H1 (cell line): Measurements from ENCODE around the gene GJD4. TPM values are rescaled to one million over a fixed set of nuclear protein-coding genes. Genes with fewer than 3 reads are reported as not detected.

Experiments used
- CTCF ChIA-PET: fragments of 300-600 bp; sonication (Branson Sonifier 250); formaldehyde crosslinking; loops from one replicate; lab custom pipeline; 2021; ENCODE audit not compliant: partially characterized antibody; lab: Charles Lee
- POLR2A ChIA-PET: fragments of 300-600 bp; sonication (Branson Sonifier 250); formaldehyde crosslinking; loops from one replicate; lab custom pipeline; 2021; ENCODE audit warnings: inconsistent platforms; ENCODE audit not compliant: partially characterized antibody; lab: Charles Lee
- DNase-seq, 2 experiments: peaks; one replicate each; pipeline versions ENCODE4 v3.0.0 to v3.0.0-alpha.2; 2010 to 2022; ENCODE audit warnings: low spot score in 2 of 2, low read depth in 1 of 2, mixed read lengths in 1 of 2
- FAIRE-seq: peaks from 2 replicates; lab custom pipeline; 2011; peaks lifted over from hg19 to GRCh38; lab: Jason Lieb, UNC
- H2AFZ ChIP-seq: 2 replicates; pipeline ENCODE4 v1.8.1; 2012; ENCODE audit warnings: low read length, inconsistent platforms
- H2AK5ac ChIP-seq: 2 replicates; pipeline ENCODE4 v1.6.1; 2013; ENCODE audit warnings: low read depth, low read length
- H2BK120ac ChIP-seq: replicated peaks from 2 replicates; pipeline ENCODE3; 2013; ENCODE audit warnings: low read depth, low read length, inconsistent platforms
- H2BK12ac ChIP-seq: 2 replicates; pipeline ENCODE4 v1.6.1; 2013; ENCODE audit warnings: low read depth, low read length
- H2BK15ac ChIP-seq: 2 replicates; pipeline ENCODE4 v1.6.1; 2013; ENCODE audit warnings: low read length
- H2BK20ac ChIP-seq: 2 replicates; pipeline ENCODE4 v1.6.1; 2013; ENCODE audit warnings: low read length
- H2BK5ac ChIP-seq: 2 replicates; pipeline ENCODE4 v1.6.1; 2013; ENCODE audit warnings: low read depth, low read length
- H3K14ac ChIP-seq: 2 replicates; pipeline ENCODE4 v1.6.1; 2013; ENCODE audit warnings: inconsistent platforms; ENCODE audit not compliant: insufficient read length
- H3K18ac ChIP-seq: 2 replicates; pipeline ENCODE4 v1.6.1; 2013; ENCODE audit warnings: low read length; ENCODE audit errors: extremely low read depth
- H3K23ac ChIP-seq: 2 replicates; pipeline ENCODE4 v1.6.1; 2013; ENCODE audit warnings: inconsistent platforms; ENCODE audit not compliant: insufficient read length
- H3K23me2 ChIP-seq: 2 replicates; pipeline ENCODE4 v1.6.1; 2013; ENCODE audit warnings: low read depth, low read length
- H3K27ac ChIP-seq: 2 replicates; pipeline ENCODE4 v1.6.1; 2011; ENCODE audit warnings: low read depth, low read length, inconsistent platforms
- H3K27me3 ChIP-seq, 4 experiments: replicated peaks in 1 of 4; 1 replicate in 1 of 4; 2 replicates in 3 of 4; pipeline versions ENCODE4 v1.6.1 to v1.8.1; 2011 to 2013; ENCODE audit warnings: low read length in 3 of 4, mild to moderate bottlenecking in 3 of 4, inconsistent platforms in 2 of 4, mixed read lengths in 2 of 4, moderate library complexity in 1 of 4; ENCODE audit not compliant: control insufficient read depth in 3 of 4, insufficient read depth in 3 of 4; ENCODE audit errors: extremely low read depth in 1 of 4
- H3K36me3 ChIP-seq, 4 experiments: 2 replicates each; pipeline versions ENCODE4 v1.6.1 to v1.8.1; 2011 to 2013; ENCODE audit warnings: mild to moderate bottlenecking in 4 of 4, low read length in 3 of 4, moderate library complexity in 2 of 4, control low read depth in 1 of 4, inconsistent platforms in 1 of 4; ENCODE audit not compliant: insufficient read depth in 4 of 4, control insufficient read depth in 2 of 4
- H3K4ac ChIP-seq: replicated peaks from 2 replicates; pipeline ENCODE3; 2013; ENCODE audit warnings: low read length, low read depth, mixed read lengths, inconsistent platforms; ENCODE audit not compliant: insufficient read length
- H3K4me1 ChIP-seq, 4 experiments: replicated peaks in 1 of 4; 1 replicate in 1 of 4; 2 replicates in 3 of 4; pipeline versions ENCODE4 v1.6.1 to v1.8.1; 2011 to 2013; ENCODE audit warnings: low read length in 3 of 4, inconsistent platforms in 2 of 4, mixed read lengths in 1 of 4; ENCODE audit not compliant: insufficient read depth in 4 of 4, control insufficient read depth in 3 of 4
- H3K4me2 ChIP-seq, 2 experiments: 2 replicates each; pipeline versions ENCODE4 v1.6.1 to v1.8.1; 2011 to 2013; ENCODE audit warnings: low read depth in 2 of 2, low read length in 2 of 2, control low read depth in 1 of 2, inconsistent platforms in 1 of 2, mild to moderate bottlenecking in 1 of 2; ENCODE audit not compliant: insufficient read depth in 1 of 2
- H3K4me3 ChIP-seq, 4 experiments: fragments of 200-600, 300-600 bp in 1 of 4; sonication (generic), shearing (Covaris generic), sonication (Bioruptor Twin) in 1 of 4; 2 replicates each; pipeline versions ENCODE4 v1.5.1 to v1.8.1; 2011 to 2016; ENCODE audit warnings: low read length in 4 of 4, low read depth in 3 of 4, control low read depth in 2 of 4, inconsistent platforms in 2 of 4, mild to moderate bottlenecking in 2 of 4, mixed read lengths in 1 of 4, moderate library complexity in 1 of 4; ENCODE audit not compliant: insufficient read depth in 2 of 4; ENCODE audit errors: extremely low read depth in 1 of 4
- H3K56ac ChIP-seq: replicated peaks from 2 replicates; pipeline ENCODE3; 2013; ENCODE audit warnings: low read depth, mild to moderate bottlenecking, mixed read lengths, low read length, inconsistent platforms; ENCODE audit not compliant: insufficient read length
- H3K79me1 ChIP-seq: 2 replicates; pipeline ENCODE4 v1.6.1; 2013; ENCODE audit warnings: low read depth, low read length, control low read depth
- H3K79me2 ChIP-seq, 2 experiments: 2 replicates each; pipeline versions ENCODE4 v1.6.1 to v1.8.1; 2012 to 2013; ENCODE audit warnings: low read length in 2 of 2, mild to moderate bottlenecking in 2 of 2, inconsistent platforms in 1 of 2; ENCODE audit not compliant: insufficient read depth in 2 of 2, control insufficient read depth in 1 of 2
- H3K9ac ChIP-seq, 4 experiments: replicated peaks in 1 of 4; 1 replicate in 1 of 4; 2 replicates in 3 of 4; pipeline versions ENCODE4 v1.6.1 to v1.8.1; 2011 to 2013; ENCODE audit warnings: low read depth in 3 of 4, low read length in 3 of 4, control low read depth in 2 of 4, mild to moderate bottlenecking in 2 of 4, moderate library complexity in 2 of 4, inconsistent platforms in 1 of 4; ENCODE audit errors: extremely low read depth in 1 of 4
- H3K9me3 ChIP-seq, 2 experiments: 2 replicates each; pipeline versions ENCODE4 v1.6.1 to v1.8.1; 2012 to 2013; ENCODE audit warnings: mild to moderate bottlenecking in 2 of 2, moderate library complexity in 2 of 2, control low read depth in 1 of 2, inconsistent platforms in 1 of 2, low read depth in 1 of 2, low read length in 1 of 2, mixed read lengths in 1 of 2; ENCODE audit not compliant: insufficient read depth in 2 of 2
- H4K20me1 ChIP-seq, 2 experiments: replicated peaks in 1 of 2; 2 replicates each; pipeline versions ENCODE3 to v1.8.1; 2011 to 2013; ENCODE audit warnings: inconsistent platforms in 2 of 2, low read length in 2 of 2, mild to moderate bottlenecking in 1 of 2; ENCODE audit not compliant: insufficient read depth in 2 of 2, control insufficient read depth in 1 of 2
- H4K5ac ChIP-seq: 2 replicates; pipeline ENCODE4 v1.6.1; 2013; ENCODE audit warnings: low read length, low read depth, mixed read lengths, inconsistent platforms; ENCODE audit not compliant: insufficient read length
- H4K8ac ChIP-seq: 2 replicates; pipeline ENCODE4 v1.8.0; 2013; ENCODE audit warnings: mild to moderate bottlenecking, moderate library complexity, low read length, inconsistent platforms; ENCODE audit not compliant: insufficient read depth; ENCODE audit errors: extremely low read depth
- H4K91ac ChIP-seq: replicated peaks from 2 replicates; pipeline ENCODE3; 2013; ENCODE audit warnings: low read length, mixed read lengths, inconsistent platforms; ENCODE audit not compliant: insufficient read length
- ASH2L ChIP-seq: fragments of 200-600, 300-600 bp; sonication (generic); IDR thresholded peaks from one replicate; pipeline ENCODE4 v1.7.1; 2017; ENCODE audit warnings: low read length
- ATF2 ChIP-seq: IDR thresholded peaks from 2 replicates; pipeline ENCODE4 v1.6.1; 2012; ENCODE audit warnings: low read length, inconsistent platforms
- BRCA1 ChIP-seq: IDR thresholded peaks from 2 replicates; pipeline ENCODE4 v1.6.1; 2012; ENCODE audit warnings: low read depth, low read length, improper control_type of control experiment
- CBX5 ChIP-seq: fragments of 300-800, 300-1000 bp; sonication (generic); IDR thresholded peaks from 2 replicates; pipeline ENCODE4 v1.7.1; 2016; ENCODE audit warnings: antibody characterized with exemption, low read length, low read depth
- EGR1 ChIP-seq: IDR thresholded peaks from 2 replicates; pipeline ENCODE4 v1.6.1; 2011; ENCODE audit warnings: low read depth, low read length, borderline replicate concordance
- MAFK ChIP-seq: IDR thresholded peaks from 2 replicates; pipeline ENCODE4 v1.6.1; 2012; ENCODE audit warnings: low read depth, mild to moderate bottlenecking, improper control_type of control experiment, low read length
- POLR2A ChIP-seq, 2 experiments: IDR thresholded peaks; 1 replicate in 1 of 2; 2 replicates in 1 of 2; pipeline ENCODE4 v1.6.1; 2011; ENCODE audit warnings: low read depth in 2 of 2, low read length in 2 of 2, mild to moderate bottlenecking in 2 of 2; ENCODE audit errors: control extremely low read depth in 1 of 2
- RXRA ChIP-seq: IDR thresholded peaks from 2 replicates; pipeline ENCODE4 v1.6.1; 2011; ENCODE audit warnings: low read depth, mild to moderate bottlenecking, low read length, moderate library complexity; ENCODE audit not compliant: insufficient read depth
- SAP30 ChIP-seq: fragments of 300-600 bp; sonication (generic); IDR thresholded peaks from 2 replicates; pipeline ENCODE4 v1.7.1; 2012; ENCODE audit warnings: low read length, moderate library complexity, mild to moderate bottlenecking, inconsistent platforms; ENCODE audit not compliant: insufficient read depth, insufficient replicate concordance
- SIRT6 ChIP-seq: IDR thresholded peaks from one replicate; pipeline ENCODE4 v1.7.1; 2012; ENCODE audit warnings: low read length, inconsistent platforms
- SP2 ChIP-seq: IDR thresholded peaks from 2 replicates; pipeline ENCODE4 v1.6.1; 2012; ENCODE audit warnings: mild to moderate bottlenecking, low read length, inconsistent platforms
- USF2 ChIP-seq: IDR thresholded peaks from 2 replicates; pipeline ENCODE4 v1.6.1; 2011; ENCODE audit warnings: low read length, improper control_type of control experiment
- YY1 ChIP-seq: IDR thresholded peaks from 2 replicates; pipeline ENCODE4 v1.6.1; 2011; ENCODE audit warnings: low read depth, mild to moderate bottlenecking, low read length
- WGBS, 2 experiments: shearing (Covaris generic) in 1 of 2; methylation state at CpG; one replicate each; pipeline versions ENCODE4 v1.1.6 to v1.1.7; 2013 to 2015; ENCODE audit warnings: low lambda C conversion rate in 2 of 2, mixed read lengths in 2 of 2, inconsistent platforms in 1 of 2, low coverage in 1 of 2, missing lambda C conversion rate in 1 of 2; ENCODE audit not compliant: insufficient replicate concordance in 2 of 2, insufficient coverage in 1 of 2, insufficient read length in 1 of 2; ENCODE audit errors: extremely low coverage in 1 of 2, missing lambda C conversion rate in 1 of 2; 5-methylcytosine and 5-hydroxymethylcytosine counted together
- polyA plus RNA-seq, 7 experiments: library from polyadenylated mRNA; depleted of rRNA in 3 of 7; stranded (reverse) in 5 of 7; unstranded in 2 of 7; fragments of >200 nt in 5 of 7; fragments of 200-250 nt in 2 of 7; gene quantifications; 1 replicate in 5 of 7; 2 replicates in 1 of 7; 4 replicates in 1 of 7; pipeline versions ENCODE4 v1.2.1 to v1.2.3, GENCODE V29; 2011 to 2013; ENCODE audit warnings: missing spikeins in 2 of 7, mixed read lengths in 2 of 7
- total RNA-seq: library from RNA; stranded (reverse); fragmentation: NEBNext Ultra II Directional; extraction: Animal tissue kit (Norgen Biotek cat#: 25700); gene quantifications from 2 replicates; pipeline ENCODE4 v1.2.1, GENCODE V29; 2021

Gene GJD4
- total and polyA plus RNA-seq, 2 of the 8 experiments (the other 6 are each of a cell fraction or from before 2014, with no cell fraction given) = not detected

DNA sequence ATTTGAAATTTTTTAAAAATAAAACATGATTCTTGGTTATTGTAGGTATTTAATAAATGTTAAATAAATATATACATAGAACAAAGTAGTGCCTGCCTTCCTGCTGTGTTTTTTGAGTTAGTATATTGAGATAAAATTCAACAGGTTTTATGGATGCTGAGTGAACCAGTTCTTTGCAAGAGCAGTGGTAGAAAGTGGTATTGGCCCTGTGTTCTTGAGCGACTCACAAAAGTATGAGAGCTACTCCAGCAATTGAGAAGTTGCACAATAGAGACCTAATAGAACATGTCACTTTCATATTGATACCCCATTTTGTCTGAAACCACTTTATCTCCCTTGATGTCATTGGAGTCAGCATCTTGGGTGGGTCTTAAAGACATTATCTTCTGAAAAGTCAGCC is 32.6 kb upstream of the GJD4 start:
- no peak overlapping the region for H2BK120ac ChIP-seq
- no peaks in the 10 kb centered on the region for H3K36me3 ChIP-seq
- no peaks in the 10 kb centered on the region for H3K9me3 ChIP-seq
- no peak overlapping the region for H2BK20ac ChIP-seq
- no peak overlapping the region for H3K18ac ChIP-seq
- no peak overlapping the region for H3K4me3 ChIP-seq
- H3K27ac ChIP-seq = no peak overlapping the region
- DNase-seq (no peak), FAIRE-seq (no peak)
- no peak overlapping the region for H2BK5ac ChIP-seq
- no peaks in the 10 kb centered on the region for H3K79me1 ChIP-seq
- no peak overlapping the region for H3K23ac ChIP-seq
- WGBS, 2 experiments = 84% methylated on average over 1 of the region's 1 CpG; no CpG with 5 or more reads in 1 of the 2 experiments
- no peak overlapping the region for H3K14ac ChIP-seq
- no peaks in the 10 kb centered on the region for H3K27me3 ChIP-seq
- no peak overlapping the region for H2AK5ac ChIP-seq
- H3K79me2 ChIP-seq = no peaks in the 10 kb centered on the region
- no peaks in the 10 kb centered on the region for H3K23me2 ChIP-seq
- H3K56ac ChIP-seq = no peak overlapping the region
- H3K4me2 ChIP-seq = no peak overlapping the region
- no peak overlapping the region for H2AFZ ChIP-seq
- no peak overlapping the region for H2BK12ac ChIP-seq
- no peak overlapping the region for H4K8ac ChIP-seq
- H4K20me1 ChIP-seq = no peaks in the 10 kb centered on the region
- H2BK15ac ChIP-seq = no peak overlapping the region
- peaks cover 1 to 6% (median 5%) of the 10 kb centered on the region in 4 experiments; a peak in 6 of 7 replicates for H3K4me1 ChIP-seq
- no peak overlapping the region for H3K4ac ChIP-seq
- CTCF ChIA-PET = interaction anchor here (3.2 kb wide), 1 partner anchor 11 kb away, joined by 19 read pairs; no protein-coding TSS in a partner anchor
- H4K91ac ChIP-seq = no peak overlapping the region
- POLR2A ChIA-PET = no interaction called here
- no peak overlapping the region for H4K5ac ChIP-seq
- H3K9ac ChIP-seq = no peak overlapping the region
- TF ChIP-seq MAFK = no peak
- no peak for TF ChIP-seq YY1
- no peak for TF ChIP-seq POLR2A (IDR thresholded peaks at IDR 0.05; ENCODE audit: control extremely low read depth in 1 of 2, low read depth in 2 of 2, low read length in 2 of 2)
- no peak for TF ChIP-seq ASH2L
- TF ChIP-seq SIRT6 = no peak
- no peak for TF ChIP-seq SP2
- TF ChIP-seq CBX5 = no peak
- no peak for TF ChIP-seq USF2
- no peak for TF ChIP-seq RXRA
- TF ChIP-seq BRCA1 = no peak
- no peak for TF ChIP-seq EGR1
- no peak for TF ChIP-seq ATF2
- no peak for TF ChIP-seq SAP30
